SK-N-SH (cell line): ENCODE data around the gene LIN28B. TPM values are rescaled to one million over a fixed set of nuclear protein-coding genes. Genes with fewer than 3 reads are reported as not detected.
"Not testable (repeated sequence)": the region's sequence is repeated elsewhere in the genome, so short reads cannot be mapped to it uniquely, and the experiment has no call there.

Experiments used
- CTCF ChIA-PET: fragments of 300-600, 350-600 bp; formaldehyde crosslinking; extraction: SDS; loops from one replicate; lab custom pipeline; 2021; lab: Yijun Ruan, JAX
- POLR2A ChIA-PET: fragments of 350-600 bp; sonication (Branson Sonifier 250); formaldehyde crosslinking; extraction: SDS; loops from one replicate; lab custom pipeline; 2020; ENCODE audit warnings: antibody characterized with exemption, inconsistent platforms; lab: Yijun Ruan, JAX
- DNase-seq: peaks from one replicate; pipeline ENCODE4 v3.0.0; 2012
- H2AFZ ChIP-seq: fragments of 200-600 bp; sonication (generic); 2 replicates; pipeline ENCODE4 v1.8.1; 2016; ENCODE audit warnings: antibody characterized with exemption, mild to moderate bottlenecking, low read depth
- H3F3A ChIP-seq: fragments of 200-600 bp; sonication (generic); replicated peaks from 2 replicates; pipeline ENCODE3; 2016; ENCODE audit warnings: antibody characterized with exemption, mild to moderate bottlenecking; ENCODE audit not compliant: insufficient read depth
- H3K27ac ChIP-seq, 2 experiments: fragments of 200-500 bp in 1 of 2; fragments of 200-600 bp in 1 of 2; sonication (Bioruptor generic) in 1 of 2; sonication (generic), shearing (Covaris generic) in 1 of 2; 2 replicates each; pipeline versions ENCODE4 v1.5.1 to v1.6.1; 2014 to 2016; ENCODE audit warnings: low read depth in 2 of 2, inconsistent platforms in 1 of 2, low read length in 1 of 2, mild to moderate bottlenecking in 1 of 2, mixed read lengths in 1 of 2
- H3K27me3 ChIP-seq: fragments of 200-600 bp; sonication (generic), shearing (Covaris generic); 2 replicates; pipeline ENCODE4 v1.6.1; 2016; ENCODE audit warnings: mixed run types; ENCODE audit not compliant: insufficient read depth
- H3K36me3 ChIP-seq, 2 experiments: fragments of 200-500 bp in 1 of 2; fragments of 200-600 bp in 1 of 2; sonication (Bioruptor generic) in 1 of 2; sonication (generic) in 1 of 2; replicated peaks in 1 of 2; 2 replicates each; pipeline versions ENCODE3 to v1.5.1; 2014 to 2016; ENCODE audit warnings: low read length in 1 of 2, mild to moderate bottlenecking in 1 of 2; ENCODE audit not compliant: insufficient read depth in 2 of 2, control insufficient read depth in 1 of 2
- H3K4me1 ChIP-seq, 2 experiments: fragments of 200-500 bp in 1 of 2; fragments of 200-600 bp in 1 of 2; sonication (Bioruptor generic) in 1 of 2; sonication (generic), shearing (Covaris generic) in 1 of 2; 2 replicates each; pipeline versions ENCODE4 v1.5.1 to v1.6.1; 2014 to 2016; ENCODE audit warnings: low read depth in 1 of 2, low read length in 1 of 2, mixed run types in 1 of 2; ENCODE audit not compliant: insufficient read depth in 2 of 2, control insufficient read depth in 1 of 2
- H3K4me2 ChIP-seq: fragments of 200-600 bp; sonication (generic), shearing (Covaris generic); 2 replicates; pipeline ENCODE4 v1.6.1; 2017; ENCODE audit warnings: mixed run types
- H3K4me3 ChIP-seq, 2 experiments: fragments of 200-500 bp in 1 of 2; fragments of 200-600 bp in 1 of 2; sonication (Bioruptor generic) in 1 of 2; sonication (generic), shearing (Covaris generic) in 1 of 2; 2 replicates each; pipeline versions ENCODE4 v1.5.1 to v1.8.1; 2014 to 2016; ENCODE audit warnings: low read depth in 2 of 2, inconsistent platforms in 1 of 2, low read length in 1 of 2, mild to moderate bottlenecking in 1 of 2, mixed read lengths in 1 of 2, moderate library complexity in 1 of 2
- H3K79me2 ChIP-seq: fragments of 200-600 bp; sonication (generic); 2 replicates; pipeline ENCODE4 v1.8.1; 2017; ENCODE audit warnings: mild to moderate bottlenecking; ENCODE audit not compliant: insufficient read depth
- H3K9ac ChIP-seq: fragments of 200-600 bp; sonication (generic); 2 replicates; pipeline ENCODE4 v1.6.1; 2017; ENCODE audit warnings: mixed run types
- H3K9me2 ChIP-seq: fragments of 200-600 bp; sonication (generic); 2 replicates; pipeline ENCODE4 v1.6.1; 2017; ENCODE audit warnings: mixed run types
- H3K9me3 ChIP-seq: fragments of 200-600 bp; sonication (generic); 2 replicates; pipeline ENCODE4 v1.6.1; 2017; ENCODE audit warnings: mixed run types, mild to moderate bottlenecking, moderate library complexity
- H4K20me1 ChIP-seq: fragments of 200-600 bp; sonication (generic); 2 replicates; pipeline ENCODE4 v1.6.1; 2017; ENCODE audit warnings: mild to moderate bottlenecking, mixed run types; ENCODE audit not compliant: insufficient read depth
- CHD2 ChIP-seq: fragments of 150-350 bp; IDR thresholded peaks from 2 replicates; pipeline ENCODE4 v1.6.1; 2018; ENCODE audit warnings: low read length; ENCODE audit not compliant: partially characterized antibody
- CTCF ChIP-seq: fragments of 200-600 bp; sonication (generic); IDR thresholded peaks from 2 replicates; pipeline ENCODE4 v1.6.1; 2017; ENCODE audit warnings: antibody characterized with exemption, mild to moderate bottlenecking, moderate library complexity
- GATA2 ChIP-seq: sonication (generic); formaldehyde crosslinking; IDR thresholded peaks from 2 replicates; pipeline ENCODE4 v1.5.0; 2020; ENCODE audit warnings: mild to moderate bottlenecking, missing genetic modification reagents
- JUND ChIP-seq: IDR thresholded peaks from 2 replicates; pipeline ENCODE4 v1.4.0; 2012
- RCOR1 ChIP-seq: fragments of 150-350 bp; IDR thresholded peaks from 2 replicates; pipeline ENCODE4 v1.6.1; 2017; ENCODE audit warnings: antibody characterized with exemption, low read length
- TCF12 ChIP-seq: IDR thresholded peaks from 2 replicates; pipeline ENCODE4 v1.4.0; 2012
- WGBS: methylation state at CpG from one replicate; pipeline ENCODE4 v1.1.6; 2017; ENCODE audit warnings: low lambda C conversion rate; 5-methylcytosine and 5-hydroxymethylcytosine counted together
- polyA plus RNA-seq, 3 experiments: library from polyadenylated mRNA; depleted of rRNA; stranded (reverse); fragments of >200 nt; gene quantifications; 2 replicates each; pipeline ENCODE4 v1.2.3, GENCODE V29; 2012

Gene LIN28B
- polyA plus RNA-seq, 1 of the 3 experiments (the other 2 are of a cell fraction), result 0.67 TPM

- no peak for DNase-seq
- Histone ChIP-seq H3K9me2 (no peaks in the 10 kb centered on the region), H3K9ac (no peak overlapping the region), H3K79me2 (no peaks in the 10 kb centered on the region), H3K9me3 (no peaks in the 10 kb centered on the region), H3F3A (no peaks in the 10 kb centered on the region), H3K27me3 (no peaks in the 10 kb centered on the region), H3K4me2 (no peak overlapping the region), H3K27ac (no peak overlapping the region), H2AFZ (no peak overlapping the region), H3K36me3 (no peaks in the 10 kb centered on the region), H3K4me1 (no peaks in the 10 kb centered on the region; a peak in 1 of 4 replicates), H3K4me3 (no peak overlapping the region), H4K20me1 (no peaks in the 10 kb centered on the region)
- 72% methylated on average over 4 of the region's 4 CpGs for WGBS
- no peak for TF ChIP-seq RCOR1
- ChIA-PET POLR2A (no interaction called here), CTCF (interaction anchor here (0.7 to 1.1 kb wide), 2 partner anchors 19 to 40 kb away, joined by 3 read pairs; no protein-coding TSS in a partner anchor)
Measured at GRCh38 chr6:104983776-104984175, 26.9 kb downstream of the LIN28B start.

GRCh38 chr6:104984831-104985230 lies 27.9 kb downstream of the LIN28B start:
- no peaks in the 10 kb centered on the region for H3K9me2 ChIP-seq
- no peaks in the 10 kb centered on the region for H3K36me3 ChIP-seq
- no peak overlapping the region for H3K9ac ChIP-seq
- H2AFZ ChIP-seq, result no peak overlapping the region
- H3K27ac ChIP-seq, result no peak overlapping the region
- H4K20me1 ChIP-seq, result no peaks in the 10 kb centered on the region
- H3K4me1 ChIP-seq, result no peaks in the 10 kb centered on the region
- WGBS, result 59% methylated on average over 1 of the region's 1 CpG
- no peaks in the 10 kb centered on the region for H3K79me2 ChIP-seq
- no peaks in the 10 kb centered on the region for H3K27me3 ChIP-seq
- no peak for DNase-seq
- H3K4me2 ChIP-seq, result no peak overlapping the region
- H3K4me3 ChIP-seq, result no peak overlapping the region
- H3K9me3 ChIP-seq, result no peaks in the 10 kb centered on the region
- POLR2A ChIA-PET, result no interaction called here
- CTCF ChIA-PET, result interaction anchor here (1.7 kb wide), 1 partner anchor 11 kb away, joined by 4 read pairs; no protein-coding TSS in a partner anchor
- TF ChIP-seq CHD2 (no peak), GATA2 (CRISPR knock-in tag) (no peak), JUND (no peak), TCF12 (no peak), CTCF (no peak)
- H3F3A ChIP-seq, result no peaks in the 10 kb centered on the region

GRCh38 chr6:104985875-104986274 lies 29.0 kb downstream of the LIN28B start:
- H3K4me3 ChIP-seq, H3K9me2 ChIP-seq, H4K20me1 ChIP-seq, H3F3A ChIP-seq, H3K36me3 ChIP-seq, H3K4me1 ChIP-seq, H3K9me3 ChIP-seq, H3K27me3 ChIP-seq, DNase-seq, H3K4me2 ChIP-seq, H2AFZ ChIP-seq, H3K27ac ChIP-seq, POLR2A ChIA-PET, H3K9ac ChIP-seq, H3K79me2 ChIP-seq: not testable (repeated sequence)
- WGBS, result 70% methylated on average over 4 of the region's 4 CpGs
- CTCF ChIA-PET, result interaction anchor here (1.1 to 1.7 kb wide), 2 partner anchors 10 to 92 kb away, joined by 4 read pairs; no protein-coding TSS in a partner anchor
